ENCODE data around the gene CELF2. TPM values are rescaled to one million over a fixed set of nuclear protein-coding genes. Genes with fewer than 3 reads are reported as not detected.

CELF2 gene
- total and polyA plus RNA-seq, 2 of the 4 experiments (the other 2 are of a cell fraction) = 3.5 to 6.6 TPM

DNA sequence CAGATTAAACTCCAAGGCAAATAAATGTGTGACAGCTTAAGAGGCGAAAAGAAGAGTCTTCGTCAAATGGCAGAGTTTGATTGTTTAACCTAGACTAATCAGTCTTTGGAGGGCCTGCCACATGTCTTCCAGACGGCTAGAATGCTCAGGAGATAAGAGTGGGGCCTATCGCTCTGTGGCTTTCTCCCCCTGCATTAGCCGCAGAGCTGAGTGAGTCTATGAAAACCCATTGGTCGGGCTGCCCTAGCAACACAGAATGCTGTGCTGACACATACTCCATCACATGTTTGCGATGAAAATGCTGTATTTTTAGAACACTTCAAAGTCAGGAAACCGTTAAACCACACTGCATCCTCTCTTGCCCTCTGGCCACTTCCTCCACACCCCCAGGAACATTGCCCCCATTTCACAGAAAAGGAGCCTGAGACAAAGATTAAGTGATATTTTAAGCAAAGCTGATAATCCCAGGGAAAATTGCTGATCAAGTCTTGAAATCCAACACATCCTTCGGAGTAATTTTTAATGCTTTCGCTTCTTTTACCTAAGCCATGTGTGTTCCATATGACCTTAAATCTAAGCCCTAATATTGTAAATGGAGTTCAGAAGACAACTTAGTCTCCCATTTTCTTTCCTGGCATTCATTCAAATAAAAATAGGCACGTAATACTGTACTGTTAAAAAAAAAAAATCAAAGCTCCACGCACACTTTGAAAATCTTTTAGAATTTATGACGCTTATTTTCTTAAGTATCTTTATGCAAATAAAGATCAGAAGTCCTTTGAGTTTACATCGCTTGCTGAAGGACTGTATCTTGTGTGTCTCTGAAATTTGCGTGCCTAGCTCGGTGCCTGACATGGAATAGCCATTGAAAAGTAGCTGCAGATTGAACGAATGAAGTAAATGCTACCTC lies 161.2 kb downstream of the CELF2 start:
- Histone ChIP-seq H3K23ac (ENCODE audit: low read depth, low read length) (no peak overlapping the region), H3K4me2 (ENCODE audit: low read depth, low read length) (no peak overlapping the region), H4K20me1 (ENCODE audit: insufficient read depth, low read length) (no peaks in the 10 kb centered on the region), H4K5ac (ENCODE audit: low read depth, low read length) (no peak overlapping the region), H2BK20ac (ENCODE audit: low read depth, low read length) (0 out of 2 replicates have a peak overlapping the region, but pooled peaks have one; percentile 3), H2BK120ac (ENCODE audit: low read depth, low read length) (peak overlapping the region; percentile 39; the same call in 1 of the 2 replicates), H2AFZ (replicated peaks; ENCODE audit: low read length, poor library complexity) (peak overlapping the region; percentile 39), H3K4me1 (ENCODE audit: control insufficient read depth, insufficient read depth, low read length) (no peaks in the 10 kb centered on the region), H3K9ac (ENCODE audit: low read depth, low read length) (no peak overlapping the region), H3K36me3 (ENCODE audit: control insufficient read depth, insufficient read depth, low read length) (no peaks in the 10 kb centered on the region), H2AK5ac (ENCODE audit: low read depth, low read length) (no peak overlapping the region), H3K79me1 (ENCODE audit: low read depth in 1 of 2, low read length in 2 of 2) (no peaks in the 10 kb centered on the region), H4K8ac (ENCODE audit: low read depth in 2 of 2, low read length in 2 of 2) (no peak overlapping the region), H2BK5ac (ENCODE audit: low read depth, low read length, poor library complexity, severe bottlenecking) (no peak overlapping the region), H2BK15ac (ENCODE audit: low read depth, low read length) (no peak overlapping the region), H3K27ac (ENCODE audit: insufficient read depth, low read length) (no peak overlapping the region), H3K18ac (ENCODE audit: low read depth, low read length) (no peak overlapping the region), H2AK9ac (replicated peaks; ENCODE audit: low read depth, low read length, poor library complexity) (no peak overlapping the region), H3K4ac (ENCODE audit: low read depth, low read length) (no peak overlapping the region), H4K91ac (ENCODE audit: insufficient read depth, low read depth, low read length) (no peak overlapping the region), H3K14ac (replicated peaks; ENCODE audit: low read depth, low read length) (no peak overlapping the region), H3K27me3 (ENCODE audit: control insufficient read depth, insufficient read depth, low read length) (no peaks in the 10 kb centered on the region), H3K9me1 (ENCODE audit: insufficient read depth, low read length) (no peaks in the 10 kb centered on the region), H3K4me3 (ENCODE audit: insufficient read depth, low read depth, low read length) (no peak overlapping the region), H3K56ac (ENCODE audit: extremely low read depth, insufficient read depth, low read length) (no peak overlapping the region), H3K9me3 (ENCODE audit: control insufficient read depth, insufficient read depth, low read length) (peaks cover 2% of the 10 kb centered on the region; the same call in 1 of the 2 replicates)
- dilution Hi-C loops (cut with HindIII; ENCODE audit: low sequenced_read_pairs, unreplicated experiment) = no loop called here
- 44% methylated on average over 3 of the region's 17 CpGs; no CpG with 5 or more reads in 1 of the 2 experiments for WGBS, 2 experiments (ENCODE audit: extremely low coverage in 2 of 2, insufficient read length in 1 of 2)
- ATAC-seq (ENCODE audit: low read depth) (peak; percentile 72), DNase-seq (peak; percentile 61)
- intact Hi-C loops (cut with micrococcal nuclease) = no loop called here
- BruUV-seq (replicated peaks) = no TSS peak
- CTCF ChIA-PET = no interaction called here
- in situ Hi-C loops (cut with MboI; ENCODE audit: low sequenced_read_pairs) = no loop called here
- TF ChIP-seq RFX5 (IDR thresholded peaks at IDR 0.05; ENCODE audit: low read depth, low read length) (peak; percentile 79), USF2 (IDR thresholded peaks at IDR 0.05; ENCODE audit: low read depth, low read length) (peak; percentile 12; the same call in 1 of the 2 replicates)
- TF ChIP-seq, protein P1, sequence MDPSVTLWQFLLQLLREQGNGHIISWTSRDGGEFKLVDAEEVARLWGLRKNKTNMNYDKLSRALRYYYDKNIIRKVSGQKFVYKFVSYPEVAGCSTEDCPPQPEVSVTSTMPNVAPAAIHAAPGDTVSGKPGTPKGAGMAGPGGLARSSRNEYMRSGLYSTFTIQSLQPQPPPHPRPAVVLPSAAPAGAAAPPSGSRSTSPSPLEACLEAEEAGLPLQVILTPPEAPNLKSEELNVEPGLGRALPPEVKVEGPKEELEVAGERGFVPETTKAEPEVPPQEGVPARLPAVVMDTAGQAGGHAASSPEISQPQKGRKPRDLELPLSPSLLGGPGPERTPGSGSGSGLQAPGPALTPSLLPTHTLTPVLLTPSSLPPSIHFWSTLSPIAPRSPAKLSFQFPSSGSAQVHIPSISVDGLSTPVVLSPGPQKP (IDR thresholded peaks at IDR 0.05; ENCODE audit: borderline replicate concordance, low read depth, low read length) = no peak
- POLR2A ChIA-PET (ENCODE audit: unreplicated experiment) = no interaction called here
